NCI-H446 treated with DMSO at 0.1 percent for 48 hours (cell line): Measurements from ENCODE around the gene BZW2.
"Not testable (repeated sequence)": the region's sequence is repeated elsewhere in the genome, so short reads cannot be mapped to it uniquely, and the experiment has no call there.

ENCODE experiments used
- DNase-seq: peaks from one replicate; lab custom pipeline; 2025; lab: John Stamatoyannopoulos, UW

The BZW2 gene

GRCh38 chr7:16675277-16675676 lies 29.3 kb downstream of the BZW2 start:
- no peak for DNase-seq

GRCh38 chr7:16677978-16678494 lies 32.1 kb downstream of the BZW2 start:
- DNase-seq: no peak

- DNase-seq: not testable (repeated sequence)
Measured at GRCh38 chr7:16678645-16679566, 32.9 kb downstream of the BZW2 start.

- DNase-seq: no peak
Measured at GRCh38 chr7:16684935-16685334, 39.0 kb downstream of the BZW2 start.

GRCh38 chr7:16685535-16685934 lies 39.6 kb downstream of the BZW2 start:
- DNase-seq: no peak

GRCh38 chr7:16688249-16688648 lies 42.3 kb downstream of the BZW2 start:
- DNase-seq: no peak

- no peak for DNase-seq
Measured at GRCh38 chr7:16691241-16691640, 45.3 kb downstream of the BZW2 start.

GRCh38 chr7:16693601-16694318 lies 47.8 kb downstream of the BZW2 start:
- no peak for DNase-seq

- DNase-seq: no peak
Measured at GRCh38 chr7:16694806-16695205, 48.8 kb downstream of the BZW2 start.

- DNase-seq: no peak
Measured at GRCh38 chr7:16695621-16696237, 49.7 kb downstream of the BZW2 start.

GRCh38 chr7:16697507-16698199 lies 51.7 kb downstream of the BZW2 start:
- DNase-seq: no peak

GRCh38 chr7:16698200-16698905 lies 52.4 kb downstream of the BZW2 start:
- DNase-seq: no peak

GRCh38 chr7:16702441-16702840 lies 56.5 kb downstream of the BZW2 start:
- DNase-seq: no peak

GRCh38 chr7:16708511-16708910 lies 62.5 kb downstream of the BZW2 start:
- no peak for DNase-seq

- no peak for DNase-seq
Measured at GRCh38 chr7:16708980-16709379, 63.0 kb downstream of the BZW2 start.

- DNase-seq: no peak
Measured at GRCh38 chr7:16710651-16711050, 64.7 kb downstream of the BZW2 start.

- DNase-seq: no peak
Measured at GRCh38 chr7:16711730-16712129, 65.7 kb downstream of the BZW2 start.

GRCh38 chr7:16712916-16713315 lies 66.9 kb downstream of the BZW2 start:
- DNase-seq: no peak

- no peak for DNase-seq
Measured at GRCh38 chr7:16715928-16716327, 69.9 kb downstream of the BZW2 start.

- DNase-seq: no peak
Measured at GRCh38 chr7:16718111-16718656, 72.2 kb downstream of the BZW2 start.

GRCh38 chr7:16719699-16720098 lies 73.7 kb downstream of the BZW2 start:
- DNase-seq: no peak
